Transverse colon (tissue), 4 donors: ENCODE measurements around the gene ZDHHC22.

Experiments
- CTCF ChIP-seq, 5 experiments: fragments of 200-600 bp in 3 of 5; fragments of 450-650 bp in 2 of 5; sonication (generic) in 3 of 5; IDR thresholded peaks; 1 replicate in 2 of 5; 2 replicates in 3 of 5; pipeline ENCODE4 v1.5.1; 2016 to 2017; ENCODE audit warnings: antibody characterized with exemption in 5 of 5, inconsistent platforms in 3 of 5, mild to moderate bottlenecking in 2 of 5, moderate library complexity in 1 of 5
- EP300 ChIP-seq: sonication (generic); formaldehyde crosslinking; IDR thresholded peaks from one replicate; pipeline ENCODE4 v1.6.1; 2017; ENCODE audit warnings: antibody characterized with exemption, low read depth
- POLR2A ChIP-seq: fragments of 450-650 bp; IDR thresholded peaks from one replicate; pipeline ENCODE4 v1.6.1; 2016; ENCODE audit warnings: antibody characterized with exemption, mild to moderate bottlenecking, moderate library complexity
- POLR2AphosphoS5 ChIP-seq, 3 donors: sonication (generic); formaldehyde crosslinking; IDR thresholded peaks; one replicate each; pipeline ENCODE4 v1.6.1; 2016; ENCODE audit warnings: antibody characterized with exemption in 3 of 3

GRCh38 chr14:77158882-77159255 lies 17.3 kb upstream of the ZDHHC22 start:
- no peak for TF ChIP-seq POLR2A
- no peak for TF ChIP-seq CTCF (IDR thresholded peaks at IDR 0.05)
- no peak for TF ChIP-seq POLR2AphosphoS5 (IDR thresholded peaks at IDR 0.05)
- TF ChIP-seq EP300, result no peak
